Measurements from ENCODE around the gene ME1.
A peak's percentile ranks its signal among the peaks of the same experiment; 100 is the strongest.
"Not testable (repeated sequence)": the region's sequence is repeated elsewhere in the genome, so short reads cannot be mapped to it uniquely, and the experiment has no call there.

The ME1 gene

DNA sequence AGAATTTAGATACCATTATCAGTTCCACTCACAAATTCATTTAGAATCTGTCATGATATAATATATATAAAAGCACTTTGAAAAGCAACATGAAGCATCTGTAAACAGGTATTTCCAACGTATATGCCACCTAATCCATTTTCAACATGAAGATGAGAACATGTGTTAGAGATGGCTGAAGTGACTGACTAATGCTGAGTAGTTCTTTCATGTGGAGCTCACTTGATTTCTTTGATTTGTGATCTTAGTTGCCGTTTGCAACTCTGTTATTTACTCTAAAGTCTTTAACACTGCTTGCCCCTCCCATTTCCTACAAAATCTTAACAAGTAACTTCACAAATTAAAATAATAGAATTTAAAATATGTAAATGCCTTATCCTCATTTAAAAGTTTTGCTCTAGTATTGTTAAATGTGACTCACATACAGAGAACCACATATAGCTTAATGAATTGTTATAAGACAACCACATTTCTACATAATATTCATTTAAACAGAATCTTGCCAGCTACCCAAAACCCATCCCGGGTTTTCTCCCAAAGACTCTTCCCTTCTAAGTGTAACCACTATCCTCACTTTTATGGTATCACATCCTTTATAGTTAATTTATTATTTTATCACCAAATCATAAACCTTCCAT is 78.3 kb downstream of the ME1 start:
- no peak for DNase-seq (ENCODE audit: low read depth)

- DNase-seq (ENCODE audit: low read depth), result no peak
Measured at GRCh38 chr6:83343121-83343520, 87.7 kb downstream of the ME1 start.

DNA sequence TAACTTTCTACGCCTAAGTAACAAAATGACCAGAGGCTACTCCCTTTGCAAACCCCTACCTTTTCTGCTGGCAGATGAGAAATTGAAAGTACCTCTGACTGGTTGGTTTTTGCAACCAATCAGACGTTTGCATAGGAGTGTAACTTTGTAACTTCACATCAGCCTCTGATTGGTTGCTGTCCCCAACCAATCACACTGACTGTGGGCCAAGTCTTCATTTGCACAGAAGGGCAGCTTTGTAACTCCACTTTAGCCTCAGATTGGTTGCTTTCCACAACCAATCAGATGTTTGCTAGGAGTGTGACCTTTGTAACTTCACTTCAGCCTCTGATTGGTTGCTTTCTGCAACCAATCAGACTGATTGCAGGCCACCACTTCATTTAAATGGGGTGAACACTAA is 89.1 kb downstream of the ME1 start:
- peak; percentile 8 for DNase-seq (ENCODE audit: low read depth)

DNA sequence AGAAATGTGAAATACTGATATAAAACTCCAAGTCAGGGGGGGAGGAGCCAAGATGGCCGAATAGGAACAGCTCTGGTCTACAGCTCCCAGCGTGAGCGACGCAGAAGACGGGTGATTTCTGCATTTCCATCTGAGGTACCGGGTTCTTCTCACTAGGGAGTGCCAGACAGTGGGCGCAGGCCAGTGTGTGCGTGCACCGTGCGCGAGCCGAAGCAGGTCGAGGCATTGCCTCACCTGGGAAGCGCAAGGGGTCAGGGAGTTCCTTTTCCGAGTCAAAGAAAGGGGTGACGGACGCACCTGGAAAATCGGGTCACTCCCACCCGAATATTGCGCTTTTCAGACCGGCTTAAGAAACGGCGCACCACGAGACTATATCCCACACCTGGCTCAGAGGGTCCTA is 96.9 kb downstream of the ME1 start:
- DNase-seq (ENCODE audit: low read depth), result not testable (repeated sequence)

DNA sequence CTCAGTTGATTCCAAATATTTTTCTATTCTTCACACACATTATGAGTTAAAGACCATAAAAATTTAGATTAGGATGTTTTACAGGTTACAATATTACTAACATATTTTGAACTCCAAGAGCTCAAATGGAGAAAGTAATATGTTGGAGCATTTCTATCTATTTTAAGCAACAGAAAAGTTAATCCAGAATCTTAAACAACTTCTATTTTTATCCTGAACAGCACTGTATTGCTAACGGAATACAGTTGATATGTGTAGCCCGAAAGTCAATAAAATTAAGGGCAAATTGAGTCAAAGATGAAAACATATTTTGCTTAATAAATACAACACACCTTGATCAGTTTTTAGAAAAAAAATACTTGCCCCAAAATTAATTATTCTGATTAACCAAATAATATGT is 97.4 kb downstream of the ME1 start:
- no peak for DNase-seq (ENCODE audit: low read depth)

DNA sequence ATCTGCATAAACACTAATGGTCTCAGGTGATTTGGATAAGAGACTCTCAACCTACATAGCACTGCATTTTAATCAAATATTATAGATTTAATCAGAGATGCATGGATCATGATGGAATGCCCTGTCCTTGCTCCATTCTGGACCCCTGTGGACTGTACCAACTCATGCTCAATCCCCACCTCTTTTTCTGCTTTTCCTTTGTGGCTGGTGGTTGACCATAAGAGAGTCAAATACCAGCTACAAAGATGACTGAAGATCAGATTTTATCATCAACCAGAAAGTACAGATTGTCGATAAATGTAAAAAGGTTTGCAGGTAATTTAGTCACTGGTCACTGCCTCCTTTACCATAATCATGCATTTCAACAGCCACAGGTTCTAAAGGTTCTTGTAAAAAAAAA is 116.2 kb downstream of the ME1 start:
- DNase-seq (ENCODE audit: low read depth), result no peak

GRCh38 chr6:83313882-83314281 is 117.0 kb downstream of the ME1 start:
- peak; percentile 3 for DNase-seq (ENCODE audit: low read depth)

DNA sequence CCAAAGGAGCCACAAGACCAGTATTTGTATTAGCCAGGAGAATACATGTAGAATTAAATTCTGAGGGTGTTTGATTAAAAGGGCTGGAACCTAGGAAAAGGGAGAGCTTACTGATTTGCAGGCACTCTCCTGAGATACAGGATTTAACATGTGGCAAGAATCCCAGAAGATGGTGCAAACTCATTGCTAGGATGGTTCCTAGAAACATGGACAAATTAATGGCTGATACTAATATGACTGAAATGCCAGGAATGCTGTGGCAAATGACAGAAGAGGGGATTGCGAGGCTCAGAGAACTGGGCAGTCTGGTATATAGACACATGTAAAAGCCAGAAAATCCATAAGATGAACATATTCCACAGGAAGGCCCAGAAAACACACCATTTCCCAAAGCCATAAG is 119.6 kb downstream of the ME1 start:
- peak; percentile 68 for DNase-seq (ENCODE audit: low read depth)

DNA sequence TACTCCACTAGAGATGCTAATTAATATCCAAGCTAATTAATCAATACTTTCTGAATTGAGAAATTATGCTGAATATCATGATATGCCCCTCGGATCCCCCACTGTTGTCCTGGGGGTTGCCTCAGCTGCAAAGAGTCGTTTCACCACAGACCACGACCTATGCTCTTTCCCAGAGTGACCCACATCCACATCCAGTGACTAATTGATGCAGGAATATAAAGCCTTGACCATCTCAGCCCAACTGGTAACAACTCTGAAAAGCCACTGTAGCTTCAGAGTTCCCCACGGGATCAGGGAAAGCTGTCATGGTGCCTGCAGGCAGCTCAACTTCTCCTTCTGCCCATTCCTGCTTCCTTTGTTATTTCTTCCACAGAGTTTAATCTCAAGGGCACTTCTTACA is 120.8 kb downstream of the ME1 start:
- peak; percentile 8 for DNase-seq (ENCODE audit: low read depth)

DNA sequence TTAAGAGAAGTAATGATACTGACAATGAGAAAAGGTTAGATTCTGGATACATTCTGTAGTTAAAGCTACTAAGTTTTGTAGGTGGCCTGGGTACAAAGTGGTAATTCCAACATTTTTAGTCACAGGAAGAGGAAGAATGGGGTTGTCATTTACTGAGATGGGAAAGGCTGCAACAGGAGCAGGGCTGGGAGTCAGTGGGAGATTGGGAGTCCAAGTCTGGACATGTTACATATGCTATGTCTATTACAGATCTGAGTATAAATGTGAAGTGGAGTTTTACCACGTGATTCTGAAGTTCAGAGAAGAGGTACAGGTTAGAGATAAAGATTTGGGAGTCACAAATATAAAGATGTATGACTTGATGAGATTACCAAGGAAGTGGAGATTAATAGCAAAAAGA is 121.5 kb downstream of the ME1 start:
- peak; percentile 21 for DNase-seq (ENCODE audit: low read depth)

GRCh38 chr6:83308833-83309232 is 122.0 kb downstream of the ME1 start:
- no peak for DNase-seq (ENCODE audit: low read depth)

DNA sequence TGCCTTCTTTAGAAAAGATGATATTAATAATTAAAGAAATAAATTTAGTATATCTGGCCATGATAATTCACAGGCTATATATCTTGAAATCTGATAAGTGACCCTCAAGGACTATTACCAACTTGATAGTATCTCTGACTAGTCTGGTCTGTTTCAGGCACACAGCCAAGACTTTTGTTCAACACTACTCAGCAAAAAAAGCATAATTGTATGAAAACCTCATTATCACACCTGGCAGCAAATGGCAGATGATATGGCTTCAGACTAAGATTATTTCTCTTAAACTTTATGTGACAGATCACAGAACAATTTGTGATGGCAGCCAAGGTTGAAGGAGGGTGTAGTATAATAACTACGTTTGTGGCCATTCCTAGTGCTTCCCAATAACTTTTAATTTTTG is 123.0 kb downstream of the ME1 start:
- no peak for DNase-seq (ENCODE audit: low read depth)

DNA sequence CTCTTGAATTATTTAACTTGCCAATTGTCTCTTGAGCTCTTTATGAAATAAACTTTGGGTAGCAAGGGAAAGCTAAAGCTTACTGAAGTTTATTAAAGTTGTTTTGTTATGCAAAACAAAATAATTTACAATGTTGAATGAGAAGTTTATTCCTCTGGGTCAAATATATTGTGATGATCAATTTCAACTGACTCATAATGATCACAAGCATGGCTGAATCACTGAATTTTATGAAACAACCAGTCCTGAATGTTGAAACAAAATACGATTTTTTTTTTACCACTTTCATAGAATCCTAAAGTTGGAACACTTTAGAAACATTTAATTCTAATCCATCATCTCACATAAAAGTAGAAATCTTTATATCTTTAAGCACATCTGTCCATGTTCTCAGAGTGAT is 127.4 kb downstream of the ME1 start:
- no peak for DNase-seq (ENCODE audit: low read depth)

DNA sequence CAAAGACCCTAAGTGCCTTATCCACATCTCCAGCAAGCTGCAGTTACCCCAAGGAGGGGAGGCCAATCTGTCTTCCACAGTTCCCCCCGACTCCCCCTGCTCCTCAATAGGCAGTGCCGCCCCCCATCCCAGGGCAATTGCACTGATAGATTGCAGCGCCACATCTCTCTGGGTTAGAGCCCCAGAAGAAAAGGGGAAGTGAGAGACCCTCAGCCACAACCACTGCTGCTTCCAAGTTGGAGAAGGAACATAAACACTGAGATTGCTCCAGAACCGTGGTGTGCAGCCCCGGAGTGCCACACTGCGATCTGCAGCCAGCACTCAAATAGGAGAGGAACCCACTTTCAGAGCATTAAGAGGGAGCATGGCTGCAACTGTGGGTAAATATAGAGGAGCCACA is 136.2 kb downstream of the ME1 start:
- no peak for DNase-seq (ENCODE audit: low read depth)

DNA sequence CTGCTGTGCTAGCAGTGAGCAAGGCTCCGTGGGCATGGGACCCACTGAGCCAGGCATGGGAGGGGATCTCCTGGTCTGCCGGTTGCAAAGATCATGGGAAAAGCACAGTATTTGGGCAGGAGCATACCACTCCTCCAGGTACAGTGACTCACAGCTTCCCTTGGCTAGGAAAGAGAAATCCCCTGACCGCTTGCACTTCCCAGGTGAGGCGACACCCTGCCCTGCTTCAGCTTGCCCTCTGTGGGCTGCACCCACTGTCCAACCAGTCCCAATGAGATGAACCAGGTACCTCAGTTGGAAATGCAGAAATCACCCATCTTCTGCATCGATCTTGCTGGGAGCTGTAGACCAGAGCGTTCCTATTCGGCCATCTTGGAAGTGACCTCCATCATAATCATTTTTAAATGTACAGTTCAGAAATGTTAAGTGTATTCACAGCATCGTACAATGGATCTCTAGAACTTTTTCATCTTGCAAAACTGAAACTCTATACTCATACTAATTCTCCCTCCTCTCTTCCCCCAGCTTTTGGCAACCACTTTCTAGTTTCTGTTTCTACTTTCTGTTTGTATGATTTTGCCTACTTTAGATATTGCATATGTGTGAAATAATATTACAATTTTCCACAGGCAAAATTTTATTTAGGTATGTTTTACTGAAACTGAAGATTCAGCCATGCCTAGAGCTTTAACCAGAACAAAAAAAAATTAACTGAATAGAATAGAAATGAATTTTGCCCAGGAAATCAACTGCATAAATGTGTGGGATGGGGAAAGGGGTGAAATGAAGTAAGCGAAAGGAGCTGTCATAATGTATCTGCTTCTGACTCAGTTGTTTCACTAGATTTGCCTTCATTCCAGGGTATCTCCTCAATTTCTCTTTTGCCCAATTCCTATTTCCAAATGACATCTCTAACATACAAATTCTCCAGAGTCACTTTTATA is 137.7 kb downstream of the ME1 start:
- no peak for DNase-seq (ENCODE audit: low read depth)

DNA sequence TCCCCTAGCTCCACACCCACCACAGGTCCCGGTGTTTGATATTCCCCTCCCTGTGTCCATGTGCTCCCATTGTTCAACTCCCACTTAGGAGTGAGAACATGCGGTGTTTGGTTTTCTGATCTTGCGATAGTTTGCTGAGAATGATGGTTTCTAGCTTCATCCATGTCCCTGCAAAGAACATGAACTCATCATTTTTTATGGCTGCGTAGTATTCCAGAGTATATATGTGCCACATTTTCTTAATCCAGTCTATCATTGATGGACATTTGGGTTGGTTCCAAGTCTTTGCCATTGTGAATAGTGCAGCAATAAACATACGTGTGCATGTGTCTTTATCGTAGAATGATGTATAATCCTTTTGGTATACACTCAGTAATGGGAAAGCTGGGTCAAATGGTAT is 143.6 kb downstream of the ME1 start:
- not testable (repeated sequence) for DNase-seq (ENCODE audit: low read depth)

GRCh38 chr6:83285917-83286316 is 144.9 kb downstream of the ME1 start:
- DNase-seq (ENCODE audit: low read depth), result no peak

GRCh38 chr6:83273596-83273995 is 157.3 kb downstream of the ME1 start:
- DNase-seq (ENCODE audit: low read depth), result peak; percentile 3

DNA sequence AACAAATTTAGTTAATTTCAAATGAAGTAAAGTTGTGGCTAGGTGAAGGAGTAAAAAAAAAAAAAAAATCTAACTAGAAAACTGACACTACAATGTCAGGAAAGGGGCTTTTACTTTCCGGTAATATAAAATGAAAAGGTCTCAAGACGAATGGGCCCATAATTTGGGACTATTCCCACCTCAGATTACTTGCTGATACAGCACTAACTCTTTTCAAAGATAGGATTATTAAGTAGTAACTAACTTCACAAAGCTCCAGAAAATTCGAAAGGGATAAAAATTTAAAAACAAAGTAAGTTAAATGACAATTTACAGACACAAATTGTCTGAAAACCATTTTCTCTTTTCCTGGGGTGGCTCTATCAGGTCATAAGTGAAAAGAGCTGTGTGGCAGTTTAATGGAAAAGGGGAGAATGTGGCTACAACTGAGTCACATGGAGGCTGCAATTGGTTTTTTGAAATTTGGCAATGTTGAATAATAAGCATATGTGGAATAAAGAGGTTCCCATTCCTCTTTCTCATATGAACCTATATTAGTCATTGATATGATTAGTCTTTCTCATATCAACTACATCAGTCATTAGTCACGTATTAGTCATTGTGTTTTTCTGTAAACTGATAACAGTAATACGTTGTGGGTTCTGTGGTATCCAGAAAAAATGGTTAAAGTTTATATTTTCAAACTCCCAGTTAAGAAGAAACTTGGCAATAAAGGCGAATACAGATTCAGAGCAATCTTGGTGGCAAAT is 159.7 kb downstream of the ME1 start:
- peak; percentile 88 for DNase-seq (ENCODE audit: low read depth)

DNA sequence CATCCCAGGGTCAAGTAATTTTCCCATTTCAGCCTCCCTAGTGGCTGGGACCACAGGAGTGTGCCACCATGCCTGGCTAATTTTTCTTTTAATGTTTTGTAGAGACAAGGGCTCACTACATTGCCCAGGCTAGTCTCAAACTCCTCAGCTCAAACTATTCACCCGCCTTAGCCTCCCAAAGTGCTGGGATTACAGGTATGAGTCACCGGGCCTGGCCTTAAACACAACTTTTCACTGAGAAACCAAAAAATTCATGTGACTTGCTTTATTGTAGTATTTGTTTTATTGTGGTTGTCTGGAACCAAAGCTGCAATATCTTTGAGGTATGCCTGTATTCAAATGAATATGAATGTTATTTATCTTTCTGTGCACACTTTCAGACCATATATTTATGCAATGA is 165.5 kb downstream of the ME1 start:
- DNase-seq (ENCODE audit: low read depth), result peak; percentile 44

DNA sequence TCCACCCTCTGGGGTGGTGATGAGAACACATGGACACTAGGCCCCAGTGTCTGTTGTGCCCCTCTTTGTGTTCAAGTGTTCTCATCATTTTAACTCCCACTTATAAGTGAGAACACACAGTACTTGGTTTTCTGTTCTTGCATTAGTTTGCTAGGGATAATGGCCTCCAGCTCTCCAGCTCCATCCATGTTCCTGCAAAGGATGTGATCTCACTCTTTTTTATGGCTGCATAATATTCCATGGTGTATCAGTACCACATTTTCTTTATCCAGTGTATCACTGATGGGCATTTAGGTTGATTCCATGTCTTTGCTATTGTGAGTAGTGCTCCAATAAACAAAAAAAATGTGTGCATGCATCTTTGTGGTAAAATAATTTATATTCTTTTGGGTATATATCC is 170.3 kb downstream of the ME1 start:
- no peak for DNase-seq (ENCODE audit: low read depth)

GRCh38 chr6:83258517-83258916 is 172.3 kb downstream of the ME1 start:
- DNase-seq (ENCODE audit: low read depth), result no peak

- DNase-seq (ENCODE audit: low read depth), result no peak
Measured at GRCh38 chr6:83257791-83258190, 173.1 kb downstream of the ME1 start.

Data from EH (cell line).